CD14-positive monocyte (primary cell): Measurements from ENCODE around the gene DEK. TPM values are rescaled to one million over a fixed set of nuclear protein-coding genes. Genes with fewer than 3 reads are reported as not detected.

Experiments used
- DNase-seq, 3 donors: peaks; one replicate each; pipeline ENCODE4 v3.0.0-alpha.2; 2011 to 2022
- H2AFZ ChIP-seq: 2 replicates; pipeline ENCODE4 v1.6.0; 2012; ENCODE audit warnings: mild to moderate bottlenecking, low read depth, low read length, inconsistent platforms; ENCODE audit not compliant: insufficient read depth, poor library complexity, severe bottlenecking
- H3K27ac ChIP-seq, 2 donors: 1 replicate in 1 of 2; 2 replicates in 1 of 2; pipeline ENCODE4 v1.5.1; 2012 to 2013; ENCODE audit warnings: low read length in 2 of 2, control low read depth in 1 of 2, inconsistent platforms in 1 of 2, low read depth in 1 of 2, mild to moderate bottlenecking in 1 of 2
- H3K27me3 ChIP-seq, 2 donors: one replicate each; pipeline versions ENCODE4 v1.6.0 to v1.6.1; 2011 to 2013; ENCODE audit warnings: low read length in 2 of 2; ENCODE audit not compliant: control insufficient read depth in 2 of 2, insufficient read depth in 2 of 2
- H3K36me3 ChIP-seq, 2 donors: replicated peaks in 1 of 2; 1 replicate in 1 of 2; 2 replicates in 1 of 2; pipeline versions ENCODE4 v1.5.1 to v1.6.1; 2012 to 2013; ENCODE audit warnings: low read length in 2 of 2, control low read depth in 1 of 2, inconsistent platforms in 1 of 2, mild to moderate bottlenecking in 1 of 2; ENCODE audit not compliant: insufficient read depth in 2 of 2, control insufficient read depth in 1 of 2
- H3K4me1 ChIP-seq, 2 donors: 1 replicate in 1 of 2; 2 replicates in 1 of 2; pipeline versions ENCODE4 v1.5.1 to v1.6.1; 2012 to 2013; ENCODE audit warnings: low read length in 2 of 2, control low read depth in 1 of 2, inconsistent platforms in 1 of 2, mild to moderate bottlenecking in 1 of 2, moderate library complexity in 1 of 2; ENCODE audit not compliant: insufficient read depth in 2 of 2, control insufficient read depth in 1 of 2
- H3K4me2 ChIP-seq: replicated peaks from 2 replicates; pipeline ENCODE3; 2012; ENCODE audit warnings: low read length, moderate library complexity, mild to moderate bottlenecking; ENCODE audit not compliant: poor library complexity, severe bottlenecking; ENCODE audit errors: extremely low read depth
- H3K4me3 ChIP-seq, 3 experiments: fragments of 200-600 bp in 1 of 3; sonication (generic) in 1 of 3; replicated peaks in 1 of 3; 1 replicate in 2 of 3; 2 replicates in 1 of 3; pipeline ENCODE4 v1.5.1; 2011 to 2013; ENCODE audit warnings: low read length in 3 of 3, mild to moderate bottlenecking in 3 of 3, control low read depth in 2 of 3, low read depth in 2 of 3, inconsistent platforms in 1 of 3, moderate library complexity in 1 of 3
- H3K79me2 ChIP-seq: 2 replicates; pipeline ENCODE4 v1.6.0; 2012; ENCODE audit warnings: mild to moderate bottlenecking, control low read depth, inconsistent platforms, low read length, moderate library complexity; ENCODE audit not compliant: insufficient read depth
- H3K9ac ChIP-seq: 2 replicates; pipeline ENCODE4 v1.6.0; 2017; ENCODE audit warnings: low read length, mild to moderate bottlenecking; ENCODE audit not compliant: insufficient read depth, poor library complexity, severe bottlenecking
- H3K9me3 ChIP-seq, 2 donors: replicated peaks in 1 of 2; 1 replicate in 1 of 2; 2 replicates in 1 of 2; pipeline versions ENCODE4 v1.5.1 to v1.6.1; 2012 to 2013; ENCODE audit warnings: low read length in 2 of 2, control low read depth in 1 of 2; ENCODE audit not compliant: control insufficient read depth in 1 of 2, insufficient read depth in 1 of 2
- H4K20me1 ChIP-seq: 2 replicates; pipeline ENCODE4 v1.6.0; 2012; ENCODE audit warnings: mild to moderate bottlenecking, low read length, control low read depth, moderate library complexity; ENCODE audit not compliant: insufficient read depth
- H3K27ac Mint-ChIP-seq, 7 donors: one replicate each; pipeline ENCODE4 v1.8.0; 2020; ENCODE audit warnings: mild to moderate bottlenecking in 7 of 7, mixed read lengths in 7 of 7, moderate library complexity in 6 of 7, inconsistent platforms in 2 of 7
- H3K27me3 Mint-ChIP-seq, 3 donors: one replicate each; pipeline ENCODE4 v1.8.0; 2021 to 2022; ENCODE audit warnings: low read depth in 3 of 3, mild to moderate bottlenecking in 3 of 3, mixed read lengths in 3 of 3, moderate library complexity in 3 of 3, inconsistent platforms in 1 of 3
- H3K36me3 Mint-ChIP-seq, 2 donors: one replicate each; pipeline ENCODE4 v1.8.0; 2020; ENCODE audit warnings: mixed read lengths in 2 of 2, inconsistent platforms in 1 of 2, mild to moderate bottlenecking in 1 of 2
- H3K4me1 Mint-ChIP-seq: one replicate; pipeline ENCODE4 v1.8.0; 2020; ENCODE audit warnings: mild to moderate bottlenecking, mixed read lengths
- H3K4me3 Mint-ChIP-seq, 2 donors: one replicate each; pipeline ENCODE4 v1.8.0; 2020; ENCODE audit warnings: mild to moderate bottlenecking in 2 of 2, mixed read lengths in 2 of 2, moderate library complexity in 1 of 2
- H3K9me3 Mint-ChIP-seq, 7 donors: one replicate each; pipeline ENCODE4 v1.8.0; 2020 to 2022; ENCODE audit warnings: mixed read lengths in 7 of 7, mild to moderate bottlenecking in 6 of 7, moderate library complexity in 6 of 7, inconsistent platforms in 2 of 7
- CTCF ChIP-seq: fragments of 200-600 bp; IDR thresholded peaks from one replicate; pipeline ENCODE4 v1.8.0; 2022; ENCODE audit warnings: antibody characterized with exemption, mild to moderate bottlenecking
- WGBS: methylation state at CpG from one replicate; pipeline ENCODE4 v1.1.5; 2013; ENCODE audit warnings: missing lambda C conversion rate; ENCODE audit not compliant: insufficient coverage; 5-methylcytosine and 5-hydroxymethylcytosine counted together
- intact Hi-C, 2 donors: fragments of 100-400 bp; cut with micrococcal nuclease; formaldehyde crosslinking; loops; one replicate each; pipeline versions ENCODE4 v1.15.0 to v1.15.1; 2023
- polyA plus RNA-seq, 3 donors: library from polyadenylated mRNA; depleted of rRNA in 1 of 3; unstranded in 2 of 3; stranded (reverse) in 1 of 3; fragments of 300-500 nt in 2 of 3; fragments of >200 nt in 1 of 3; fragmentation: Illumina TruSeq in 2 of 3; gene quantifications; 1 replicate in 2 of 3; 2 replicates in 1 of 3; pipeline ENCODE4 v1.2.3, GENCODE V29; 2012 to 2021

The DEK gene
- polyA plus RNA-seq, 3 donors: 32.3 to 63.9 (median 56.5) TPM

GRCh38 chr6:18182568-18182967 is 81.8 kb downstream of the DEK start:
- no peak overlapping the region for H2AFZ ChIP-seq
- no peak overlapping the region for H3K27ac ChIP-seq
- no peak overlapping the region for H3K9ac ChIP-seq
- no peak overlapping the region for H3K4me3 ChIP-seq
- no peaks in the 10 kb centered on the region for H3K27me3 ChIP-seq
- H3K4me2 ChIP-seq: no peak overlapping the region
- Mint-ChIP-seq H3K9me3 (peaks cover 0 to 3% (median 0%) of the 10 kb centered on the region in 7 donors), H3K27ac (peak overlapping the region in 2 of 7 donors; percentile 32 to 79), H3K27me3 (no peaks in the 10 kb centered on the region), H3K4me1 (peaks cover 66% of the 10 kb centered on the region), H3K36me3 (peaks cover 65 to 66% of the 10 kb centered on the region in 2 donors), H3K4me3 (no peak overlapping the region)
- intact Hi-C loops: loop anchor here in 1 of 2 donors (1.0 to 10.0 kb wide), 2 partner anchors 9 to 152 kb away; no protein-coding TSS in a partner anchor
- WGBS: no CpG with 5 or more reads among the region's 4 CpGs
- no peak for TF ChIP-seq CTCF
- no peak for DNase-seq
- peaks cover 56 to 70% of the 10 kb centered on the region in 2 donors for H3K4me1 ChIP-seq
- peaks cover 14 to 55% of the 10 kb centered on the region in 2 donors for H3K36me3 ChIP-seq
- H3K79me2 ChIP-seq: peaks cover 54% of the 10 kb centered on the region
- H4K20me1 ChIP-seq: no peaks in the 10 kb centered on the region
- no peaks in the 10 kb centered on the region for H3K9me3 ChIP-seq

- peak overlapping the region; percentile 20 to 62 for H3K4me3 Mint-ChIP-seq
- H3K4me1 ChIP-seq: peaks cover 52 to 62% of the 10 kb centered on the region in 2 donors
- TF ChIP-seq CTCF: no peak
- intact Hi-C loops: loop anchor here in 1 of 2 donors (10.0 kb wide), 1 partner anchor 155 kb away; no protein-coding TSS in a partner anchor
- no peaks in the 10 kb centered on the region for H3K9me3 ChIP-seq
- H2AFZ ChIP-seq: no peak overlapping the region
- H3K9me3 Mint-ChIP-seq: peaks cover 0 to 2% (median 0%) of the 10 kb centered on the region in 7 donors
- H3K36me3 ChIP-seq: peaks cover 11 to 52% of the 10 kb centered on the region in 2 donors
- H3K4me3 ChIP-seq: peak overlapping the region in 1 of 3 experiments; percentile 35
- peak; percentile 53 to 71 (median 62) for DNase-seq
- H3K36me3 Mint-ChIP-seq: peaks cover 62 to 67% of the 10 kb centered on the region in 2 donors
- 0% methylated on average over 1 of the region's 5 CpGs for WGBS
- peak overlapping the region; percentile 84 to 97 (median 94) for H3K27ac Mint-ChIP-seq
- H3K4me2 ChIP-seq: peak overlapping the region; percentile 32
- peak overlapping the region; percentile 21 for H3K9ac ChIP-seq
- H3K4me1 Mint-ChIP-seq: peaks cover 68% of the 10 kb centered on the region
- no peaks in the 10 kb centered on the region for H3K27me3 Mint-ChIP-seq
- peaks cover 75% of the 10 kb centered on the region for H3K79me2 ChIP-seq
- H4K20me1 ChIP-seq: no peaks in the 10 kb centered on the region
- H3K27me3 ChIP-seq: no peaks in the 10 kb centered on the region
- peak overlapping the region; percentile 53 to 77 for H3K27ac ChIP-seq
Measured at GRCh38 chr6:18179770-18180356, 84.5 kb downstream of the DEK start.
